Mesothelial cell of epicardium (in vitro differentiated cells): ENCODE data around the gene RBP3. TPM values are rescaled to one million over a fixed set of nuclear protein-coding genes. Genes with fewer than 3 reads are reported as not detected.

Experiments used
- DNase-seq, 2 experiments: peaks; one replicate each; pipeline ENCODE4 v3.0.0; 2021; ENCODE audit warnings: low spot score in 2 of 2; ENCODE audit not compliant: unreplicated experiment in 2 of 2
- H3K27ac Mint-ChIP-seq: 2 replicates; pipeline ENCODE4 v1.8.0; 2021; ENCODE audit warnings: mixed read lengths
- H3K27me3 Mint-ChIP-seq: 2 replicates; pipeline ENCODE4 v1.8.0; 2021; ENCODE audit warnings: low read depth, mixed read lengths
- H3K36me3 Mint-ChIP-seq: 2 replicates; pipeline ENCODE4 v1.8.0; 2021; ENCODE audit warnings: mixed read lengths
- H3K4me1 Mint-ChIP-seq: 2 replicates; pipeline ENCODE4 v1.8.0; 2021; ENCODE audit warnings: mixed read lengths
- H3K4me3 Mint-ChIP-seq: 2 replicates; pipeline ENCODE4 v1.8.0; 2021; ENCODE audit warnings: mild to moderate bottlenecking, moderate library complexity, mixed read lengths
- H3K9me3 Mint-ChIP-seq: 2 replicates; pipeline ENCODE4 v1.8.0; 2021; ENCODE audit warnings: mixed read lengths
- CTCF ChIP-seq: fragments of 200-600 bp; sonication (generic); IDR thresholded peaks from one replicate; pipeline ENCODE4 v1.5.0; 2021; ENCODE audit warnings: antibody characterized with exemption; ENCODE audit not compliant: unreplicated experiment
- total RNA-seq: library from RNA; stranded (reverse); gene quantifications from 3 replicates; pipeline ENCODE4 v1.2.1, GENCODE V29; 2021

Gene RBP3
- total RNA-seq, 1 donor from 2014 or later = not detected

GRCh38 chr10:47309408-47310089 is 38.6 kb upstream of the RBP3 start:
- Mint-ChIP-seq H3K4me3 (no peak overlapping the region), H3K27ac (no peak overlapping the region), H3K4me1 (peaks cover 3% of the 10 kb centered on the region), H3K9me3 (no peaks in the 10 kb centered on the region), H3K27me3 (peaks cover 77% of the 10 kb centered on the region), H3K36me3 (no peaks in the 10 kb centered on the region)
- DNase-seq = no peak
- peak; percentile 42 for TF ChIP-seq CTCF

- H3K9me3 Mint-ChIP-seq = no peaks in the 10 kb centered on the region
- H3K4me1 Mint-ChIP-seq = peaks cover 3% of the 10 kb centered on the region
- peaks cover 72% of the 10 kb centered on the region for H3K27me3 Mint-ChIP-seq
- H3K27ac Mint-ChIP-seq = no peak overlapping the region
- H3K36me3 Mint-ChIP-seq = no peaks in the 10 kb centered on the region
- H3K4me3 Mint-ChIP-seq = no peak overlapping the region
- DNase-seq = no peak
- TF ChIP-seq CTCF = no peak
These were observed 38.1 kb upstream of the RBP3 start for GRCh38 chr10:47310090-47310505.

GRCh38 chr10:47311193-47311931 is 36.8 kb upstream of the RBP3 start:
- peaks cover 3% of the 10 kb centered on the region for H3K4me1 Mint-ChIP-seq
- no peak for TF ChIP-seq CTCF
- DNase-seq = no peak
- no peaks in the 10 kb centered on the region for H3K9me3 Mint-ChIP-seq
- H3K36me3 Mint-ChIP-seq = no peaks in the 10 kb centered on the region
- no peak overlapping the region for H3K27ac Mint-ChIP-seq
- H3K4me3 Mint-ChIP-seq = no peak overlapping the region
- H3K27me3 Mint-ChIP-seq = peaks cover 60% of the 10 kb centered on the region

- peaks cover 54% of the 10 kb centered on the region for H3K27me3 Mint-ChIP-seq
- H3K9me3 Mint-ChIP-seq = no peaks in the 10 kb centered on the region
- DNase-seq = peak; percentile 58 to 85
- H3K36me3 Mint-ChIP-seq = no peaks in the 10 kb centered on the region
- H3K27ac Mint-ChIP-seq = no peak overlapping the region
- peak; percentile 56 for TF ChIP-seq CTCF
- peaks cover 3% of the 10 kb centered on the region for H3K4me1 Mint-ChIP-seq
- H3K4me3 Mint-ChIP-seq = no peak overlapping the region
These were observed 36.1 kb upstream of the RBP3 start for GRCh38 chr10:47311932-47312662.

- no peaks in the 10 kb centered on the region for H3K9me3 Mint-ChIP-seq
These were observed 35.5 kb upstream of the RBP3 start for GRCh38 chr10:47312663-47312995.

More at GRCh38 chr10:47312663-47312995, 35.5 kb upstream of the RBP3 start:
- peaks cover 53% of the 10 kb centered on the region for H3K27me3 Mint-ChIP-seq
- no peak overlapping the region for H3K4me3 Mint-ChIP-seq
- peaks cover 3% of the 10 kb centered on the region for H3K4me1 Mint-ChIP-seq
- H3K36me3 Mint-ChIP-seq = no peaks in the 10 kb centered on the region
- no peak overlapping the region for H3K27ac Mint-ChIP-seq
- no peak for TF ChIP-seq CTCF
- DNase-seq = no peak
